H9 (cell line): ENCODE data around the gene DENR. TPM values are rescaled to one million over a fixed set of nuclear protein-coding genes. Genes with fewer than 3 reads are reported as not detected.

ENCODE experiments used
- DNase-seq: peaks from one replicate; pipeline ENCODE4 v3.0.0-alpha.2; 2017
- H2AFZ ChIP-seq: one replicate; pipeline ENCODE4 v1.6.1; 2013; ENCODE audit warnings: mild to moderate bottlenecking, low read length, control low read depth, moderate library complexity
- H2AK5ac ChIP-seq: 2 replicates; pipeline ENCODE4 v1.6.1; 2013; ENCODE audit warnings: low read length, control low read depth, mixed read lengths; ENCODE audit not compliant: insufficient read length
- H2BK120ac ChIP-seq: one replicate; pipeline ENCODE4 v1.6.1; 2013; ENCODE audit warnings: low read depth, mild to moderate bottlenecking, low read length, control low read depth, inconsistent platforms; ENCODE audit not compliant: poor library complexity, severe bottlenecking
- H2BK12ac ChIP-seq: 2 replicates; pipeline ENCODE4 v1.6.1; 2013; ENCODE audit warnings: low read length, control low read depth, mixed read lengths, low read depth; ENCODE audit not compliant: insufficient read length
- H2BK15ac ChIP-seq: 2 replicates; pipeline ENCODE4 v1.6.1; 2013; ENCODE audit warnings: low read depth, low read length, control low read depth
- H2BK20ac ChIP-seq: one replicate; pipeline ENCODE4 v1.6.1; 2013; ENCODE audit warnings: low read depth, mild to moderate bottlenecking, low read length, control low read depth, inconsistent platforms; ENCODE audit not compliant: poor library complexity, severe bottlenecking
- H2BK5ac ChIP-seq: 2 replicates; pipeline ENCODE4 v1.6.1; 2013; ENCODE audit warnings: low read length, control low read depth, mixed read lengths; ENCODE audit not compliant: insufficient read length
- H3K14ac ChIP-seq: 2 replicates; pipeline ENCODE4 v1.6.1; 2013; ENCODE audit warnings: low read length, control low read depth; ENCODE audit not compliant: insufficient read depth
- H3K18ac ChIP-seq: 2 replicates; pipeline ENCODE4 v1.6.1; 2013; ENCODE audit warnings: low read depth, mild to moderate bottlenecking, mixed read lengths, low read length, control low read depth; ENCODE audit not compliant: insufficient read length
- H3K23ac ChIP-seq: 2 replicates; pipeline ENCODE4 v1.6.1; 2013; ENCODE audit warnings: low read length, control low read depth, mixed read lengths, low read depth; ENCODE audit not compliant: insufficient read length
- H3K23me2 ChIP-seq: 2 replicates; pipeline ENCODE4 v1.6.1; 2013; ENCODE audit warnings: low read depth, mild to moderate bottlenecking, mixed read lengths, low read length, control low read depth; ENCODE audit not compliant: insufficient read length, poor library complexity, severe bottlenecking
- H3K27ac ChIP-seq: 2 replicates; pipeline ENCODE4 v1.5.1; 2013; ENCODE audit warnings: low read length, control low read depth, mixed read lengths, low read depth; ENCODE audit not compliant: insufficient read length
- H3K27me3 ChIP-seq: 2 replicates; pipeline ENCODE4 v1.6.1; 2013; ENCODE audit warnings: low read length, control low read depth, inconsistent platforms; ENCODE audit not compliant: insufficient read depth
- H3K4ac ChIP-seq: 2 replicates; pipeline ENCODE4 v1.6.1; 2013; ENCODE audit warnings: low read depth, mild to moderate bottlenecking, control low read depth, inconsistent platforms, low read length, moderate library complexity
- H3K4me1 ChIP-seq: 2 replicates; pipeline ENCODE4 v1.6.1; 2013; ENCODE audit warnings: low read length, control low read depth, inconsistent platforms; ENCODE audit not compliant: insufficient read depth
- H3K4me2 ChIP-seq: 2 replicates; pipeline ENCODE4 v1.6.1; 2013; ENCODE audit warnings: low read length, control low read depth, mixed read lengths; ENCODE audit not compliant: insufficient read length, insufficient read depth
- H3K56ac ChIP-seq: 2 replicates; pipeline ENCODE4 v1.6.1; 2013; ENCODE audit warnings: low read depth, mild to moderate bottlenecking, mixed read lengths, low read length, control low read depth; ENCODE audit not compliant: insufficient read length
- H3K79me1 ChIP-seq: 2 replicates; pipeline ENCODE4 v1.6.1; 2013; ENCODE audit warnings: low read depth, mild to moderate bottlenecking, moderate library complexity, low read length, control low read depth, inconsistent platforms; ENCODE audit not compliant: insufficient read depth, poor library complexity, severe bottlenecking
- H3K79me2 ChIP-seq: 2 replicates; pipeline ENCODE4 v1.6.1; 2013; ENCODE audit warnings: low read length, control low read depth, inconsistent platforms; ENCODE audit not compliant: insufficient read depth
- H3K9ac ChIP-seq: 2 replicates; pipeline ENCODE4 v1.6.1; 2013; ENCODE audit warnings: low read length, control low read depth, mixed read lengths; ENCODE audit not compliant: insufficient read length; ENCODE audit errors: extremely low read depth
- H3K9me3 ChIP-seq: one replicate; pipeline ENCODE4 v1.6.1; 2013; ENCODE audit warnings: low read depth, low read length, inconsistent platforms; ENCODE audit not compliant: control insufficient read depth
- H3T11ph ChIP-seq: one replicate; pipeline ENCODE4 v1.6.1; 2013; ENCODE audit warnings: mild to moderate bottlenecking, low read length, control low read depth, inconsistent platforms
- H4K20me1 ChIP-seq: one replicate; pipeline ENCODE4 v1.6.1; 2013; ENCODE audit not compliant: control insufficient read depth, insufficient read length, insufficient read depth
- H4K5ac ChIP-seq: 2 replicates; pipeline ENCODE4 v1.6.1; 2013; ENCODE audit warnings: low read depth, mild to moderate bottlenecking, mixed read lengths, low read length, control low read depth; ENCODE audit not compliant: insufficient read length
- H4K8ac ChIP-seq: replicated peaks from 2 replicates; pipeline ENCODE4 v1.6.1; 2013; ENCODE audit warnings: low read length, control low read depth, mixed read lengths, low read depth; ENCODE audit not compliant: insufficient read length
- H4K91ac ChIP-seq: 2 replicates; pipeline ENCODE4 v1.6.1; 2013; ENCODE audit warnings: low read depth, mild to moderate bottlenecking, moderate library complexity, mixed read lengths, low read length, control low read depth; ENCODE audit not compliant: insufficient read length
- H3K27ac Mint-ChIP-seq, 3 experiments: 2 replicates in 2 of 3; 3 replicates in 1 of 3; pipeline ENCODE4 v1.8.0; 2020 to 2021; ENCODE audit warnings: mixed read lengths in 3 of 3, mild to moderate bottlenecking in 1 of 3, moderate library complexity in 1 of 3
- H3K27me3 Mint-ChIP-seq: 2 replicates; pipeline ENCODE4 v1.8.0; 2021; ENCODE audit warnings: low read depth, mild to moderate bottlenecking, moderate library complexity, mixed read lengths
- H3K36me3 Mint-ChIP-seq, 3 experiments: 2 replicates in 2 of 3; 3 replicates in 1 of 3; pipeline ENCODE4 v1.8.0; 2020 to 2021; ENCODE audit warnings: low read depth in 3 of 3, mixed read lengths in 3 of 3; ENCODE audit not compliant: insufficient read depth in 1 of 3
- H3K4me1 Mint-ChIP-seq, 2 experiments: 2 replicates each; pipeline ENCODE4 v1.8.0; 2020; ENCODE audit warnings: mixed read lengths in 2 of 2
- H3K4me3 Mint-ChIP-seq, 2 experiments: 2 replicates in 1 of 2; 3 replicates in 1 of 2; pipeline ENCODE4 v1.8.0; 2020 to 2021; ENCODE audit warnings: mild to moderate bottlenecking in 2 of 2, mixed read lengths in 2 of 2, moderate library complexity in 1 of 2
- H3K9me3 Mint-ChIP-seq, 2 experiments: 2 replicates in 1 of 2; 3 replicates in 1 of 2; pipeline ENCODE4 v1.8.0; 2020; ENCODE audit warnings: mild to moderate bottlenecking in 2 of 2, mixed read lengths in 2 of 2, moderate library complexity in 1 of 2
- WGBS: extraction: QIAGEN DNeasy Blood & Tissue Kit; methylation state at CpG from one replicate; pipeline ENCODE4 v1.1.7; 2013; ENCODE audit warnings: missing lambda C conversion rate, low lambda C conversion rate, mixed read lengths; ENCODE audit not compliant: insufficient read length; ENCODE audit errors: extremely low coverage; 5-methylcytosine and 5-hydroxymethylcytosine counted together
- total RNA-seq: library from RNA; stranded (reverse); gene quantifications from 2 replicates; pipeline ENCODE4 v1.2.1, GENCODE V29; 2021
- TF ChIP-seq, protein P1 (sequence below): fragments of 200-600 bp; sonication (generic); conservative IDR thresholded peaks from 3 replicates; pipeline ENCODE4 v1.8.0; 2021; ENCODE audit warnings: antibody characterized with exemption, mild to moderate bottlenecking

Gene DENR
- total RNA-seq, 1 experiment from 2014 or later: 104 TPM

DNA sequence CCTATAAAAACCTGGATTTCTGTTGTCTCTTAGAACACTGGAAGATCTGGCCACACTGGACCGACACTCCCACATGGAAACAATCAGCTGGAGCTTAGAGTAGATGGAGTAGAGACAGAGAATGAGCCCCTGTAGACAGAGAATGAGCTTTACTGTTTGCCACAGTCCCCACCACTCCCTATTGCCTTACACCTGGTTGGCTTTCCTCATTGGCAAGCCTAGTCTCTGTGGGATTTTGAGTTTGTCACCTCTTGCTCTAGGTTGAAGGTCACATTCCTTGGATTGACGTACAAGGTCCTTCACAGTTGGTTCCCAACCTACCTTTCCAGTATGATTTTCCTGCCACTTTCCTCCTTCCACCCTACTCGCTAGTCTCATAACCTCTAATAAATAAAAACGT lies 20.0 kb upstream of the DENR start:
- Histone ChIP-seq H3K79me2 (no peaks in the 10 kb centered on the region), H3K79me1 (no peaks in the 10 kb centered on the region), H2AFZ (no peak overlapping the region), H2BK12ac (no peak overlapping the region), H3K14ac (no peak overlapping the region), H3K4ac (no peak overlapping the region), H4K91ac (no peak overlapping the region), H2AK5ac (no peak overlapping the region), H2BK120ac (no peak overlapping the region), H3K18ac (no peak overlapping the region), H3K9me3 (no peaks in the 10 kb centered on the region), H2BK20ac (no peak overlapping the region), H3K4me1 (no peaks in the 10 kb centered on the region), H3K9ac (no peak overlapping the region), H4K5ac (no peak overlapping the region), H3T11ph (no peak overlapping the region), H3K23me2 (no peaks in the 10 kb centered on the region), H2BK5ac (no peak overlapping the region), H3K23ac (no peak overlapping the region), H3K56ac (no peak overlapping the region), H4K20me1 (no peaks in the 10 kb centered on the region), H4K8ac (no peak overlapping the region), H2BK15ac (no peak overlapping the region), H3K4me2 (no peak overlapping the region), H3K27me3 (no peaks in the 10 kb centered on the region), H3K27ac (no peak overlapping the region)
- Mint-ChIP-seq H3K27me3 (peaks cover 3% of the 10 kb centered on the region), H3K36me3 (peaks cover 0 to 4% (median 2%) of the 10 kb centered on the region in 3 experiments; a peak in 3 of 7 replicates), H3K4me1 (peaks cover 11 to 18% of the 10 kb centered on the region in 2 experiments), H3K27ac (no peak overlapping the region), H3K9me3 (peaks cover 0 to 4% of the 10 kb centered on the region in 2 experiments; a peak in 3 of 5 replicates), H3K4me3 (no peak overlapping the region)
- TF ChIP-seq, protein P1, sequence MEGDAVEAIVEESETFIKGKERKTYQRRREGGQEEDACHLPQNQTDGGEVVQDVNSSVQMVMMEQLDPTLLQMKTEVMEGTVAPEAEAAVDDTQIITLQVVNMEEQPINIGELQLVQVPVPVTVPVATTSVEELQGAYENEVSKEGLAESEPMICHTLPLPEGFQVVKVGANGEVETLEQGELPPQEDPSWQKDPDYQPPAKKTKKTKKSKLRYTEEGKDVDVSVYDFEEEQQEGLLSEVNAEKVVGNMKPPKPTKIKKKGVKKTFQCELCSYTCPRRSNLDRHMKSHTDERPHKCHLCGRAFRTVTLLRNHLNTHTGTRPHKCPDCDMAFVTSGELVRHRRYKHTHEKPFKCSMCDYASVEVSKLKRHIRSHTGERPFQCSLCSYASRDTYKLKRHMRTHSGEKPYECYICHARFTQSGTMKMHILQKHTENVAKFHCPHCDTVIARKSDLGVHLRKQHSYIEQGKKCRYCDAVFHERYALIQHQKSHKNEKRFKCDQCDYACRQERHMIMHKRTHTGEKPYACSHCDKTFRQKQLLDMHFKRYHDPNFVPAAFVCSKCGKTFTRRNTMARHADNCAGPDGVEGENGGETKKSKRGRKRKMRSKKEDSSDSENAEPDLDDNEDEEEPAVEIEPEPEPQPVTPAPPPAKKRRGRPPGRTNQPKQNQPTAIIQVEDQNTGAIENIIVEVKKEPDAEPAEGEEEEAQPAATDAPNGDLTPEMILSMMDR: no peak
- no CpG with 5 or more reads among the region's 4 CpGs for WGBS
- no peak for DNase-seq
